CD14-positive monocyte (primary cell): ENCODE measurements around the gene LGALS3. TPM values are rescaled to one million over a fixed set of nuclear protein-coding genes. Genes with fewer than 3 reads are reported as not detected.
A peak's percentile ranks its signal among the peaks of the same experiment; 100 is the strongest.

Experiments used
- DNase-seq, 3 donors: peaks; one replicate each; pipeline ENCODE4 v3.0.0-alpha.2; 2011 to 2022
- H2AFZ ChIP-seq: 2 replicates; pipeline ENCODE4 v1.6.0; 2012; ENCODE audit warnings: mild to moderate bottlenecking, low read depth, low read length, inconsistent platforms; ENCODE audit not compliant: insufficient read depth, poor library complexity, severe bottlenecking
- H3K27ac ChIP-seq, 2 donors: 1 replicate in 1 of 2; 2 replicates in 1 of 2; pipeline ENCODE4 v1.5.1; 2012 to 2013; ENCODE audit warnings: low read length in 2 of 2, control low read depth in 1 of 2, inconsistent platforms in 1 of 2, low read depth in 1 of 2, mild to moderate bottlenecking in 1 of 2
- H3K27me3 ChIP-seq, 2 donors: one replicate each; pipeline versions ENCODE4 v1.6.0 to v1.6.1; 2011 to 2013; ENCODE audit warnings: low read length in 2 of 2; ENCODE audit not compliant: control insufficient read depth in 2 of 2, insufficient read depth in 2 of 2
- H3K36me3 ChIP-seq, 2 donors: replicated peaks in 1 of 2; 1 replicate in 1 of 2; 2 replicates in 1 of 2; pipeline versions ENCODE4 v1.5.1 to v1.6.1; 2012 to 2013; ENCODE audit warnings: low read length in 2 of 2, control low read depth in 1 of 2, inconsistent platforms in 1 of 2, mild to moderate bottlenecking in 1 of 2; ENCODE audit not compliant: insufficient read depth in 2 of 2, control insufficient read depth in 1 of 2
- H3K4me1 ChIP-seq, 2 donors: 1 replicate in 1 of 2; 2 replicates in 1 of 2; pipeline versions ENCODE4 v1.5.1 to v1.6.1; 2012 to 2013; ENCODE audit warnings: low read length in 2 of 2, control low read depth in 1 of 2, inconsistent platforms in 1 of 2, mild to moderate bottlenecking in 1 of 2, moderate library complexity in 1 of 2; ENCODE audit not compliant: insufficient read depth in 2 of 2, control insufficient read depth in 1 of 2
- H3K4me2 ChIP-seq: replicated peaks from 2 replicates; pipeline ENCODE3; 2012; ENCODE audit warnings: low read length, moderate library complexity, mild to moderate bottlenecking; ENCODE audit not compliant: poor library complexity, severe bottlenecking; ENCODE audit errors: extremely low read depth
- H3K4me3 ChIP-seq, 3 experiments: fragments of 200-600 bp in 1 of 3; sonication (generic) in 1 of 3; replicated peaks in 1 of 3; 1 replicate in 2 of 3; 2 replicates in 1 of 3; pipeline ENCODE4 v1.5.1; 2011 to 2013; ENCODE audit warnings: low read length in 3 of 3, mild to moderate bottlenecking in 3 of 3, control low read depth in 2 of 3, low read depth in 2 of 3, inconsistent platforms in 1 of 3, moderate library complexity in 1 of 3
- H3K79me2 ChIP-seq: 2 replicates; pipeline ENCODE4 v1.6.0; 2012; ENCODE audit warnings: mild to moderate bottlenecking, control low read depth, inconsistent platforms, low read length, moderate library complexity; ENCODE audit not compliant: insufficient read depth
- H3K9ac ChIP-seq: 2 replicates; pipeline ENCODE4 v1.6.0; 2017; ENCODE audit warnings: low read length, mild to moderate bottlenecking; ENCODE audit not compliant: insufficient read depth, poor library complexity, severe bottlenecking
- H3K9me3 ChIP-seq, 2 donors: replicated peaks in 1 of 2; 1 replicate in 1 of 2; 2 replicates in 1 of 2; pipeline versions ENCODE4 v1.5.1 to v1.6.1; 2012 to 2013; ENCODE audit warnings: low read length in 2 of 2, control low read depth in 1 of 2; ENCODE audit not compliant: control insufficient read depth in 1 of 2, insufficient read depth in 1 of 2
- H4K20me1 ChIP-seq: 2 replicates; pipeline ENCODE4 v1.6.0; 2012; ENCODE audit warnings: mild to moderate bottlenecking, low read length, control low read depth, moderate library complexity; ENCODE audit not compliant: insufficient read depth
- H3K27ac Mint-ChIP-seq, 7 donors: one replicate each; pipeline ENCODE4 v1.8.0; 2020; ENCODE audit warnings: mild to moderate bottlenecking in 7 of 7, mixed read lengths in 7 of 7, moderate library complexity in 6 of 7, inconsistent platforms in 2 of 7
- H3K27me3 Mint-ChIP-seq, 3 donors: one replicate each; pipeline ENCODE4 v1.8.0; 2021 to 2022; ENCODE audit warnings: low read depth in 3 of 3, mild to moderate bottlenecking in 3 of 3, mixed read lengths in 3 of 3, moderate library complexity in 3 of 3, inconsistent platforms in 1 of 3
- H3K36me3 Mint-ChIP-seq, 2 donors: one replicate each; pipeline ENCODE4 v1.8.0; 2020; ENCODE audit warnings: mixed read lengths in 2 of 2, inconsistent platforms in 1 of 2, mild to moderate bottlenecking in 1 of 2
- H3K4me1 Mint-ChIP-seq: one replicate; pipeline ENCODE4 v1.8.0; 2020; ENCODE audit warnings: mild to moderate bottlenecking, mixed read lengths
- H3K4me3 Mint-ChIP-seq, 2 donors: one replicate each; pipeline ENCODE4 v1.8.0; 2020; ENCODE audit warnings: mild to moderate bottlenecking in 2 of 2, mixed read lengths in 2 of 2, moderate library complexity in 1 of 2
- H3K9me3 Mint-ChIP-seq, 7 donors: one replicate each; pipeline ENCODE4 v1.8.0; 2020 to 2022; ENCODE audit warnings: mixed read lengths in 7 of 7, mild to moderate bottlenecking in 6 of 7, moderate library complexity in 6 of 7, inconsistent platforms in 2 of 7
- WGBS: methylation state at CpG from one replicate; pipeline ENCODE4 v1.1.5; 2013; ENCODE audit warnings: missing lambda C conversion rate; ENCODE audit not compliant: insufficient coverage; 5-methylcytosine and 5-hydroxymethylcytosine counted together
- intact Hi-C, 2 donors: fragments of 100-400 bp; cut with micrococcal nuclease; formaldehyde crosslinking; loops; one replicate each; pipeline versions ENCODE4 v1.15.0 to v1.15.1; 2023
- polyA plus RNA-seq, 3 donors: library from polyadenylated mRNA; depleted of rRNA in 1 of 3; unstranded in 2 of 3; stranded (reverse) in 1 of 3; fragments of 300-500 nt in 2 of 3; fragments of >200 nt in 1 of 3; fragmentation: Illumina TruSeq in 2 of 3; gene quantifications; 1 replicate in 2 of 3; 2 replicates in 1 of 3; pipeline ENCODE4 v1.2.3, GENCODE V29; 2012 to 2021
- TF ChIP-seq, protein P1 (sequence below): fragments of 200-600 bp; IDR thresholded peaks from one replicate; pipeline ENCODE4 v1.8.0; 2022; ENCODE audit warnings: antibody characterized with exemption, mild to moderate bottlenecking

The LGALS3 gene
- polyA plus RNA-seq, 3 donors: 266 to 878 (median 788) TPM

DNA sequence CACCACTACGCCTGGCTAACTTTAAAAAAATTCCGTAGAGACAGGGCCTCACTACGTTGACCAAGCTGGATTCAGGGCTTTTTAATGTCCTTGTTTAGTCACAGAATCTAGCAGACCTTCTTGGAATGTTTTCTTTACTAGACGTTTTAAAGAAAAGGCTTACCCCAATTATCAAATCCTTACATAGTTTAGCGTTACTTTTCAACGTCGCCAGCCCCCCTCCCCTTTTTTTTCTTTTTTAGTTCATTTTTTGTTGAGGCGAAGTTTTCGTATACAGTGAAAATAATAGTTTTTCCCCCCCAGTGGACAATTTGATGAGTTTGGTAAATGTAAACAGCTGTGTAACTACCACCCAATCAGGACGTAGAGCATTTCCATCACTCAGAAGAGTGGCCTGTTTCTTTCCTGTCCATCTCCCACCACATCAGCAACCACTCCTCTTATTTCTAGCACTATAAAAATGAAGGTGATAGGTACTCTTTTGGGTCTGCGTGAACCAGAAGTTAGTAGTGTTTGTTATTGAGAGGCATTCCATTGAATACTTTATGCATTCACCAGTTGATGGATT, 63.1 kb downstream of the LGALS3 start:
- TF ChIP-seq, protein P1, sequence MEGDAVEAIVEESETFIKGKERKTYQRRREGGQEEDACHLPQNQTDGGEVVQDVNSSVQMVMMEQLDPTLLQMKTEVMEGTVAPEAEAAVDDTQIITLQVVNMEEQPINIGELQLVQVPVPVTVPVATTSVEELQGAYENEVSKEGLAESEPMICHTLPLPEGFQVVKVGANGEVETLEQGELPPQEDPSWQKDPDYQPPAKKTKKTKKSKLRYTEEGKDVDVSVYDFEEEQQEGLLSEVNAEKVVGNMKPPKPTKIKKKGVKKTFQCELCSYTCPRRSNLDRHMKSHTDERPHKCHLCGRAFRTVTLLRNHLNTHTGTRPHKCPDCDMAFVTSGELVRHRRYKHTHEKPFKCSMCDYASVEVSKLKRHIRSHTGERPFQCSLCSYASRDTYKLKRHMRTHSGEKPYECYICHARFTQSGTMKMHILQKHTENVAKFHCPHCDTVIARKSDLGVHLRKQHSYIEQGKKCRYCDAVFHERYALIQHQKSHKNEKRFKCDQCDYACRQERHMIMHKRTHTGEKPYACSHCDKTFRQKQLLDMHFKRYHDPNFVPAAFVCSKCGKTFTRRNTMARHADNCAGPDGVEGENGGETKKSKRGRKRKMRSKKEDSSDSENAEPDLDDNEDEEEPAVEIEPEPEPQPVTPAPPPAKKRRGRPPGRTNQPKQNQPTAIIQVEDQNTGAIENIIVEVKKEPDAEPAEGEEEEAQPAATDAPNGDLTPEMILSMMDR: no peak
- H3K36me3 Mint-ChIP-seq: peaks cover 2 to 8% of the 10 kb centered on the region in 2 donors
- Histone ChIP-seq H3K27ac (peak overlapping the region in 1 of 2 donors; percentile 57), H2AFZ (peak overlapping the region; percentile 96), H3K27me3 (no peaks in the 10 kb centered on the region), H3K4me2 (peak overlapping the region; percentile 100), H3K4me1 (peaks cover 19 to 32% of the 10 kb centered on the region in 2 donors), H4K20me1 (no peaks in the 10 kb centered on the region), H3K9me3 (no peaks in the 10 kb centered on the region), H3K9ac (peak overlapping the region; percentile 28), H3K4me3 (peak overlapping the region; percentile 52 to 95 (median 70)), H3K36me3 (peaks cover 3 to 11% of the 10 kb centered on the region in 2 donors), H3K79me2 (peaks cover 44% of the 10 kb centered on the region)
- peaks cover 0 to 2% (median 1%) of the 10 kb centered on the region in 3 donors for H3K27me3 Mint-ChIP-seq
- peak overlapping the region; percentile 91 to 99 for H3K4me3 Mint-ChIP-seq
- intact Hi-C loops: no loop called here
- 48% methylated on average over 3 of the region's 11 CpGs for WGBS
- DNase-seq: no peak
- H3K9me3 Mint-ChIP-seq: no peaks in the 10 kb centered on the region
- peak overlapping the region in 2 of 7 donors; percentile 78 to 81 for H3K27ac Mint-ChIP-seq
- H3K4me1 Mint-ChIP-seq: peaks cover 28% of the 10 kb centered on the region

GRCh38 chr14:55194656-55195355, 65.8 kb downstream of the LGALS3 start:
- peaks cover 17% of the 10 kb centered on the region for H3K79me2 ChIP-seq
- no peak for DNase-seq
- H3K36me3 ChIP-seq: no peaks in the 10 kb centered on the region
- intact Hi-C loops: no loop called here
- 97% methylated on average over 5 of the region's 5 CpGs for WGBS
- H3K9me3 Mint-ChIP-seq: no peaks in the 10 kb centered on the region
- no peak overlapping the region for H3K4me3 ChIP-seq
- peaks cover 15 to 22% of the 10 kb centered on the region in 2 donors for H3K4me1 ChIP-seq
- peaks cover 2 to 3% (median 2%) of the 10 kb centered on the region in 3 donors for H3K27me3 Mint-ChIP-seq
- no peak overlapping the region for H3K9ac ChIP-seq
- no peaks in the 10 kb centered on the region for H3K27me3 ChIP-seq
- no peaks in the 10 kb centered on the region for H4K20me1 ChIP-seq
- H2AFZ ChIP-seq: no peak overlapping the region
- H3K4me3 Mint-ChIP-seq: no peak overlapping the region
- no peaks in the 10 kb centered on the region for H3K9me3 ChIP-seq
- H3K4me1 Mint-ChIP-seq: peaks cover 19% of the 10 kb centered on the region
- H3K36me3 Mint-ChIP-seq: no peaks in the 10 kb centered on the region
- TF ChIP-seq, protein P1: no peak
- H3K27ac ChIP-seq: no peak overlapping the region
- H3K4me2 ChIP-seq: no peak overlapping the region
- no peak overlapping the region for H3K27ac Mint-ChIP-seq

Other genes starting within 250 kb of the LGALS3 start
- 10 to 100 TPM; 55.3 to 68.6 (median 63.3) TPM for gene GCH1, start 226.4 kb upstream of the LGALS3 start, polyA plus RNA-seq
- under 1 TPM; 0.19 to 0.37 (median 0.30) TPM for gene WDHD1, start 102.2 kb upstream of the LGALS3 start, polyA plus RNA-seq
- 1 to 10 TPM; 2.5 to 5.0 (median 3.0) TPM for gene SOCS4, start 102.0 kb upstream of the LGALS3 start, polyA plus RNA-seq
- 10 to 100 TPM; 44.8 to 89.8 (median 67.8) TPM for gene MAPK1IP1L, start 77.6 kb upstream of the LGALS3 start, polyA plus RNA-seq
- gene DLGAP5, start 62.3 kb downstream of the LGALS3 start, polyA plus RNA-seq: under 1 TPM in 1 of 3 donors, not detected in 2; 0.23 TPM
- 10 to 100 TPM; 10.3 to 18.1 (median 17.3) TPM for gene FBXO34, start 142.2 kb downstream of the LGALS3 start, polyA plus RNA-seq